ENCODE measurements around the gene CPNE4.

DNA sequence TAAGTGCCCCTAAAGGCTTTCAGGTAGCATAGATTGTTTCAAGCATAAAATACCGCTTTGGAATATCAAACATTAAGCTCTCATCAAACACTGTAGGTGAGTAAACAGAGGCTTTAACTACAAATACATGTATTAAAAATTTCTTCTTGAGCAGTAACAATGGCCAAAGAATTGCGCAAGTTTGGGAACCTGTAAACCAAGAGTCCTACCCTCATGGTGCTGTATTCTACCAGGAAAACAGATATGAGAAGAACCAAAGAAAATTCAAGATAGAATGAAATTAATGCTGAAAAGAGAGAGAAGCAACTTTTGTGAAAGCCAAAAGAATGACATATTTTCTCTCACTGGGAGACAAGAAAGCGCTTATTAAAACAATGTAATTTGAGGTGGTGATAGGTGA lies 45.5 kb downstream of the CPNE4 start:
- TF ChIP-seq, protein P1, sequence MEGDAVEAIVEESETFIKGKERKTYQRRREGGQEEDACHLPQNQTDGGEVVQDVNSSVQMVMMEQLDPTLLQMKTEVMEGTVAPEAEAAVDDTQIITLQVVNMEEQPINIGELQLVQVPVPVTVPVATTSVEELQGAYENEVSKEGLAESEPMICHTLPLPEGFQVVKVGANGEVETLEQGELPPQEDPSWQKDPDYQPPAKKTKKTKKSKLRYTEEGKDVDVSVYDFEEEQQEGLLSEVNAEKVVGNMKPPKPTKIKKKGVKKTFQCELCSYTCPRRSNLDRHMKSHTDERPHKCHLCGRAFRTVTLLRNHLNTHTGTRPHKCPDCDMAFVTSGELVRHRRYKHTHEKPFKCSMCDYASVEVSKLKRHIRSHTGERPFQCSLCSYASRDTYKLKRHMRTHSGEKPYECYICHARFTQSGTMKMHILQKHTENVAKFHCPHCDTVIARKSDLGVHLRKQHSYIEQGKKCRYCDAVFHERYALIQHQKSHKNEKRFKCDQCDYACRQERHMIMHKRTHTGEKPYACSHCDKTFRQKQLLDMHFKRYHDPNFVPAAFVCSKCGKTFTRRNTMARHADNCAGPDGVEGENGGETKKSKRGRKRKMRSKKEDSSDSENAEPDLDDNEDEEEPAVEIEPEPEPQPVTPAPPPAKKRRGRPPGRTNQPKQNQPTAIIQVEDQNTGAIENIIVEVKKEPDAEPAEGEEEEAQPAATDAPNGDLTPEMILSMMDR (IDR thresholded peaks at IDR 0.05; ENCODE audit: low read depth, low read length, poor library complexity, severe bottlenecking) = no peak
- no peak for TF ChIP-seq EZH2phosphoT487 (IDR thresholded peaks at IDR 0.05; ENCODE audit: borderline replicate concordance, low read length)

Data from DOHH2 (cell line).